Measurements from ENCODE around the gene PLCZ1.

PLCZ1 gene

DNA sequence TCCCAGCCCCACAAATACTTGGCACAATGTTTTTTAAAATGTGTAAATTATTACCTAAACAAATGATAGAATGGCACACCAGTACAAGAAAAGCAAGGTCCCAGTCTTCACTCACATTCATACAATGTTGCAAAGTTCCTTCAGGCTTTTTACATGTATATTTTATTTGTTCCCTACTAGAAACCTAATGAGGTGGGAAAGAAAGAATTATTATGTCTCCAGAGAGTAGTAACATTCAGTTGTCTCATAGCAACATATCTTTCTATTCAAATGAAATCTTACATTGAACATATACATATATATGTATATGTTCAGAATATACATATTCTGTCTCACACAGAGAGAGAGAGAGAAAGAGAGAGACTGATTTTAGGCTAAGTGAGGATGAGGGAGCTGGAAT, 85.2 kb downstream of the PLCZ1 start:
- H3K27me3 ChIP-seq (ENCODE audit: insufficient read depth, poor library complexity, severe bottlenecking), result no peaks in the 10 kb centered on the region
- no peak overlapping the region for H3K27ac ChIP-seq (replicated peaks)
- TF ChIP-seq, protein P1, sequence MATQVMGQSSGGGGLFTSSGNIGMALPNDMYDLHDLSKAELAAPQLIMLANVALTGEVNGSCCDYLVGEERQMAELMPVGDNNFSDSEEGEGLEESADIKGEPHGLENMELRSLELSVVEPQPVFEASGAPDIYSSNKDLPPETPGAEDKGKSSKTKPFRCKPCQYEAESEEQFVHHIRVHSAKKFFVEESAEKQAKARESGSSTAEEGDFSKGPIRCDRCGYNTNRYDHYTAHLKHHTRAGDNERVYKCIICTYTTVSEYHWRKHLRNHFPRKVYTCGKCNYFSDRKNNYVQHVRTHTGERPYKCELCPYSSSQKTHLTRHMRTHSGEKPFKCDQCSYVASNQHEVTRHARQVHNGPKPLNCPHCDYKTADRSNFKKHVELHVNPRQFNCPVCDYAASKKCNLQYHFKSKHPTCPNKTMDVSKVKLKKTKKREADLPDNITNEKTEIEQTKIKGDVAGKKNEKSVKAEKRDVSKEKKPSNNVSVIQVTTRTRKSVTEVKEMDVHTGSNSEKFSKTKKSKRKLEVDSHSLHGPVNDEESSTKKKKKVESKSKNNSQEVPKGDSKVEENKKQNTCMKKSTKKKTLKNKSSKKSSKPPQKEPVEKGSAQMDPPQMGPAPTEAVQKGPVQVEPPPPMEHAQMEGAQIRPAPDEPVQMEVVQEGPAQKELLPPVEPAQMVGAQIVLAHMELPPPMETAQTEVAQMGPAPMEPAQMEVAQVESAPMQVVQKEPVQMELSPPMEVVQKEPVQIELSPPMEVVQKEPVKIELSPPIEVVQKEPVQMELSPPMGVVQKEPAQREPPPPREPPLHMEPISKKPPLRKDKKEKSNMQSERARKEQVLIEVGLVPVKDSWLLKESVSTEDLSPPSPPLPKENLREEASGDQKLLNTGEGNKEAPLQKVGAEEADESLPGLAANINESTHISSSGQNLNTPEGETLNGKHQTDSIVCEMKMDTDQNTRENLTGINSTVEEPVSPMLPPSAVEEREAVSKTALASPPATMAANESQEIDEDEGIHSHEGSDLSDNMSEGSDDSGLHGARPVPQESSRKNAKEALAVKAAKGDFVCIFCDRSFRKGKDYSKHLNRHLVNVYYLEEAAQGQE (IDR thresholded peaks at IDR 0.05; ENCODE audit: insufficient replicate concordance, low read depth), result no peak
- TF ChIP-seq SPI1 (IDR thresholded peaks at IDR 0.05; ENCODE audit: borderline replicate concordance, low read depth) (no peak), GABPA (IDR thresholded peaks at IDR 0.05; ENCODE audit: low read depth) (no peak), POLR2AphosphoS5 (IDR thresholded peaks at IDR 0.05; ENCODE audit: low read depth) (no peak)
- TF ChIP-seq, protein P2, sequence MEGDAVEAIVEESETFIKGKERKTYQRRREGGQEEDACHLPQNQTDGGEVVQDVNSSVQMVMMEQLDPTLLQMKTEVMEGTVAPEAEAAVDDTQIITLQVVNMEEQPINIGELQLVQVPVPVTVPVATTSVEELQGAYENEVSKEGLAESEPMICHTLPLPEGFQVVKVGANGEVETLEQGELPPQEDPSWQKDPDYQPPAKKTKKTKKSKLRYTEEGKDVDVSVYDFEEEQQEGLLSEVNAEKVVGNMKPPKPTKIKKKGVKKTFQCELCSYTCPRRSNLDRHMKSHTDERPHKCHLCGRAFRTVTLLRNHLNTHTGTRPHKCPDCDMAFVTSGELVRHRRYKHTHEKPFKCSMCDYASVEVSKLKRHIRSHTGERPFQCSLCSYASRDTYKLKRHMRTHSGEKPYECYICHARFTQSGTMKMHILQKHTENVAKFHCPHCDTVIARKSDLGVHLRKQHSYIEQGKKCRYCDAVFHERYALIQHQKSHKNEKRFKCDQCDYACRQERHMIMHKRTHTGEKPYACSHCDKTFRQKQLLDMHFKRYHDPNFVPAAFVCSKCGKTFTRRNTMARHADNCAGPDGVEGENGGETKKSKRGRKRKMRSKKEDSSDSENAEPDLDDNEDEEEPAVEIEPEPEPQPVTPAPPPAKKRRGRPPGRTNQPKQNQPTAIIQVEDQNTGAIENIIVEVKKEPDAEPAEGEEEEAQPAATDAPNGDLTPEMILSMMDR (IDR thresholded peaks at IDR 0.05; ENCODE audit: insufficient read depth, low read length), result no peak
- no peak overlapping the region for H3K4me3 ChIP-seq (replicated peaks; ENCODE audit: insufficient read depth, low read length)
- no peak for DNase-seq (ENCODE audit: low read depth in 1 of 2, low spot score in 1 of 2)

DNA sequence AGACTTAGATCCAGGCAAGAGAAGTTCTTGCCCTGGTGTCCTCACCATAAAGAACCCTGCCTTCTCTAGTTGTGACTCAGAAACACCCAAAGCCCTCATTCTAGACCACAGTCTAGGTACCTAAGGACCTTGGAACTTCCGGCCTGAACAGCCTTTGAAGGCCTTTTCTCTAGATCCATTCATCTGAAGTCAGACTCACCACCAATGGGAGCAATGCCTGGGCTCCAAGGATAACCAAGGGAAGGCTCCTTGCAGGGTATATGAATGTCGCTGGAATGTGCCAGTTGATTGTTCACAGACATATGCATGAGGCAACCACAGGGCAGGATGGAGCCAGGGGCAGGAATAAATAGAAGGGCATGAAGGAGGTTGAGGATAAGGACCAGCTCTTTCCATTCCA, 86.3 kb downstream of the PLCZ1 start:
- TF ChIP-seq, protein P2 (IDR thresholded peaks at IDR 0.05; ENCODE audit: insufficient read depth, low read length), result no peak
- Histone ChIP-seq H3K27me3 (ENCODE audit: insufficient read depth, poor library complexity, severe bottlenecking) (no peaks in the 10 kb centered on the region), H3K27ac (replicated peaks) (no peak overlapping the region), H3K4me3 (replicated peaks; ENCODE audit: insufficient read depth, low read length) (no peak overlapping the region)
- DNase-seq (ENCODE audit: low read depth in 1 of 2, low spot score in 1 of 2), result no peak

- Histone ChIP-seq H3K27ac (replicated peaks) (no peak overlapping the region), H3K27me3 (ENCODE audit: insufficient read depth, poor library complexity, severe bottlenecking) (no peaks in the 10 kb centered on the region), H3K4me3 (replicated peaks; ENCODE audit: insufficient read depth, low read length) (no peak overlapping the region)
- TF ChIP-seq POLR2AphosphoS5 (IDR thresholded peaks at IDR 0.05; ENCODE audit: low read depth), result no peak
- TF ChIP-seq, protein P1 (IDR thresholded peaks at IDR 0.05; ENCODE audit: insufficient replicate concordance, low read depth), result no peak
- TF ChIP-seq, protein P2 (IDR thresholded peaks at IDR 0.05; ENCODE audit: insufficient read depth, low read length), result no peak
- no peak for TF ChIP-seq SPI1 (IDR thresholded peaks at IDR 0.05; ENCODE audit: borderline replicate concordance, low read depth)
- no peak for TF ChIP-seq GABPA (IDR thresholded peaks at IDR 0.05; ENCODE audit: low read depth)
- no peak for DNase-seq (ENCODE audit: low read depth in 1 of 2, low spot score in 1 of 2)
Measured at GRCh38 chr12:18646286-18646890, 91.4 kb downstream of the PLCZ1 start.

DNA sequence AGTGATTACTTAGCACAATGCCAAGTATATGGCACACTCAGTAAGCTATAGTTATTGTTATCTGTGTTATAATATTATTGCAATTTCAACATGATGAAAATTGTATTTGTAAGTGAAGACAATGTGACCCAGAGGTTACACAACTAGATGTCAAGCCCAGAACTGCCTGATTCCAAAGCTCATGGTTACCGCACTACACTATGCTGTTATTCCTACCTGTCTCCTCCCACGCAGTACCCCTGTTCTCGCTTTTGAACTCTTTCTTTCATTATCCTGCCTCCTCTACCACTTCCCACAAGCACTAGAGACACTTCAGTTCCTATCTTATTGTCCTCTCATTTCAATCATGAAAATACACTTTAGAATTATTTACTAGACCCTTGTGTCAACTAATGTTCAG, 93.2 kb downstream of the PLCZ1 start:
- DNase-seq (ENCODE audit: low read depth in 1 of 2, low spot score in 1 of 2), result no peak
- H3K4me3 ChIP-seq (replicated peaks; ENCODE audit: insufficient read depth, low read length), result no peak overlapping the region
- H3K27ac ChIP-seq (replicated peaks), result no peak overlapping the region
- H3K27me3 ChIP-seq (ENCODE audit: insufficient read depth, poor library complexity, severe bottlenecking), result no peaks in the 10 kb centered on the region
- TF ChIP-seq POLR2AphosphoS5 (IDR thresholded peaks at IDR 0.05; ENCODE audit: low read depth) (no peak), SPI1 (IDR thresholded peaks at IDR 0.05; ENCODE audit: borderline replicate concordance, low read depth) (no peak), GABPA (IDR thresholded peaks at IDR 0.05; ENCODE audit: low read depth) (no peak)
- TF ChIP-seq, protein P1 (IDR thresholded peaks at IDR 0.05; ENCODE audit: insufficient replicate concordance, low read depth), result no peak
- TF ChIP-seq, protein P2 (IDR thresholded peaks at IDR 0.05; ENCODE audit: insufficient read depth, low read length), result no peak
